LHCN-M2 (cell line): ENCODE results near the gene TCF7L2. TPM values are rescaled to one million over a fixed set of nuclear protein-coding genes. Genes with fewer than 3 reads are reported as not detected.
"Not testable (repeated sequence)": the region's sequence is repeated elsewhere in the genome, so short reads cannot be mapped to it uniquely, and the experiment has no call there.

Experiments
- DNase-seq: peaks from one replicate; pipeline ENCODE4 v3.0.0-alpha.2; 2012; ENCODE audit warnings: low read depth
- total RNA-seq: library from RNA; depleted of rRNA; stranded (reverse); fragments of >200 nt; gene quantifications from 2 replicates; pipeline ENCODE4 v1.2.3, GENCODE V29; 2014

Gene TCF7L2
- total RNA-seq, 1 experiment from 2014 or later, result 3.4 TPM

DNA sequence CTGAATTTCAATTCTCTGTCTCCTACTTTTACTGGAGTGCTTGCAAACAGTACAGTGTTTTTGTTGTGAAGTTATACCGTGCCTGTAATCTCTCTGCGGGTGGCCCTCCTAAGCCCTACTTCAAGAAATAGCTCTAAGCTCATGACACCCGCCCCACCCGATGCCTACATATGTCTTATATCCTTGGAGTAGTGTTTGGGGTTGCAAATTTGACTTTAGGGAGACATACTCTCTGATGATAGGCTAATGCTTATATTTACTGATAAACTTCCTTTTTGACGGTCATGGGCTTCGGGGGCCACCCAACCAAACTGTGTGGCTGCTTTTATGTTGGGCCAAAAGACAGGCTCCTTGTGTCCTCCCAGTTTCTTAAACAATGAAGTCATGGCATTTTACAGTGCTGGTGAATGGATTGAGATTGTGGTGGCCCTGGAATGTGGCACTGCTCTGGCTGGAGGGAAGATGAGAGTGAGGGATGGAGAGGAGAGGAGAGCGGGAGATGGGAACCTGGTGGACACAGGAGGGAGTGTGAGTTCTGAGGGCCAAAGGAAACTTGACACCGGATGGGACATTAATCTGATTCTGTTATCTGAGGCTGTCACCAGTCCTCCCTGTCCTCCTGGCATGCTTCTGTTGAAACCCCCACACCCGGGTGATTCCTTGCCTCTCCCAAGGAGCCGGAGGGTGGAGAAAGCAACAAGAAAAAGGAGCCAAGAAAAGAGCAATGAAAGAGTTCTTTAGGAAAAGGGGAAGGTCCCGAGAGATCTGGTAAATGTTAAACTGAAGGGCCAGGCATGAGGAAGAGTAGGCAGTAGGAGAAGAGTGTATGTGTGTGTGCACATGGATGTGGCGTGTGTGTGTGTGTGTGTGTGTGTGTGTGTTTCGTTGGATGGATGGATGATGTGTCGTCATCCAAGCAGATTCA, 113.3 kb downstream of the TCF7L2 start:
- DNase-seq, result no peak

GRCh38 chr10:113064039-113064438, 114.0 kb downstream of the TCF7L2 start:
- no peak for DNase-seq

GRCh38 chr10:113066120-113066519, 116.1 kb downstream of the TCF7L2 start:
- not testable (repeated sequence) for DNase-seq

DNA sequence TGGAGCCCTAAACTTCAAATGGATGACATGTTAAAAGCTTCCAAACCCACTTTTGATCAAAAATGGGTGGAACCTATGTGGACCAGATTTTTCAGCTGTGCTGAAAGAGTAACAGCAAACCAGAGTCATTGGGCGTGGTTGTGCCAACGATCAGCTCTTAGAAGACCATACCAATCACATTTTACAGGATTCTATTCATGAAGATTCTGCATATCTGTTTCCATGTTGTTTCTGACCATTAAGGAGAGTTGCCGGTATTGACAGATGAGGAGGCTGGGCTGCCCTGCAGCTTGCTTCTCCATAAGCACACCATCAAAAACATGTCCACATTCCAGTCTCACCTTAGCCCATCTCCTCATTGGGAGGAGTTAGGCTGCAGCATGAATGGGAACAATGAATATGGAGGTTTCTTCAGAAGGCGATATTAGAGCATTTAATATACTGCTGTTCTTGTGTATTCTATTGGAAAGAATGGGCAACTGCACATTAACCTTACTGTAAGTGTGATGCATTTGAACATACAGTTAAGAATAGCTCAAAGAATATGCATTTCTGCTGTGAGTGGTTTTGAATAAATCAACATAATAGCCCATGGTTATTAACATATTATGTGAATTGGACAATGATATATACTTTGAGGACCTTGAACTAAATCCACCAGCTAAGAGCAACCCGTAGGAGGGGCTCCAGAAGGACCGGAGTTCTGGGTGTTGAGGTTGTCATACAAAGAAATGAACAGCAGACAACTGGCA, 116.7 kb downstream of the TCF7L2 start:
- DNase-seq, result no peak

DNA sequence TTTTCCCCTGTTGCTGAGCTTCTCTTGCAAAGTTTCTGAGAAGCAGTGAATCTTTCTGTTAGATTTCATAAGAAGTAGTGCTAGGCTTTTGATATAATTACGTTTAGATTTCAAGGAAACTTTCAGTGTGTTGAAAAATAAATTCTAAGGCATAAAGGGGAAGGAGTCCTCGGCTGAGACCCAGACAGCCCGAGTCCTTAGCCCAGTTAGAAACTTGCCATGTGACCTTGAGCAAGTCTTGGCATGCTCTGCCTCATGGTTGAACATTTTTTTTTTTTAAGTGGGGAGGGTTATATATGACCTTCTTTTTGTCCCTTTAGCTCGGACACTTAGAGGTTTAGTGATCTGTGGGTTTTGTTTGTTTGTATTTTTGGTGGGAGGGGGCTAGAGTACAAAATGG, 117.5 kb downstream of the TCF7L2 start:
- no peak for DNase-seq

DNA sequence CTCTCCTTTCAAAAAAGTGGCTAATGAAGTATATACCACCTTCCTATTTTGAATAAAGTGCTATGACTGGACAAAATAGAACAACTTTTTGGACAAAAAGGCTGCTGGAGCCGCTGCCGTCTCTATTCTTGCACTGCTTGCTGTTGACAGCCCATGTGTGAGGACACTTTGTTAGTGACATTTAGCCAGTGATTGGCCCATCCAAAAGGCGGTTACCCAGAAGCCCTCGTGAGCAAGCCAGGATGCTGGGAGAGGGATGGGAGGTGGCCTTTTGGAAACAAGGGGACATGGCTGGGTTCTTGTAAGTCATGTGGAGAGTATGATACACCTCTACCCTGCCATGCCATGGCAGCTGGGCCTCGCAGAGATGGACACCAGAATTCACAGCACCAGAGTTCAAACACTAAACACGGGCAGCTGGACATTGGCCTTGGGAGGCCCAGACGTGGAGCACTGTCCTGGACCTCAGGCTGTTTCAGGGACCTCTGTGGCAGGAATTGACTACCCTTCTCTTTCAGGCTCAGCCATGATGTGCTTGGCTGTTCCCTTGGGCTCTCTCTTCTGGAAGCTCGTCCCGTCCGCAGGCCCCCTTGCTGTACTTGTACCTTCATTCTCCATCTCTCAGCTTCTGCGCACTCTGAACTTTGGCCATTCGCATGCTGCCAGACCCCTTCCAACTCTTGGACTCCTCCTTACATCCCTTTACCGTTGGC, 118.3 kb downstream of the TCF7L2 start:
- no peak for DNase-seq

GRCh38 chr10:113069595-113069994, 119.5 kb downstream of the TCF7L2 start:
- no peak for DNase-seq

DNA sequence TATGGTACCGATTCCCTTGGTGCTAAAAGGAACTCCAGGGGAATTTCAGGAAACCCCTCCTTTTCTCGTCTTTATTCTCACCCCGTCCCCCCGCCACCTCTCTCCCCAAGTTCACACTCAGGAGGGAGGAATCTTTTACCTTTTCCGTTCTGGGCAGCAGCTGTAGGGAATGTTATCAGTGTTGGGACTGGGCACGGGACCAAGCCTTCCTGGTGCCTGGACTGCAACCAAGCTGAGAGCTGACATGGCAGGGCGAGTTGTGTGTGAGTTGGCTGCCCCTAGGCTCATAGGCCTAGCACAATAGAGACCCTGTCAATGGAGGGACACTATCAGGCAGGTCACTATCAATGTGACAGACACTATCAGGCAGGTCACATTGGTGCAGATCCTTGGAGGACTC, 121.4 kb downstream of the TCF7L2 start:
- DNase-seq, result no peak

DNA sequence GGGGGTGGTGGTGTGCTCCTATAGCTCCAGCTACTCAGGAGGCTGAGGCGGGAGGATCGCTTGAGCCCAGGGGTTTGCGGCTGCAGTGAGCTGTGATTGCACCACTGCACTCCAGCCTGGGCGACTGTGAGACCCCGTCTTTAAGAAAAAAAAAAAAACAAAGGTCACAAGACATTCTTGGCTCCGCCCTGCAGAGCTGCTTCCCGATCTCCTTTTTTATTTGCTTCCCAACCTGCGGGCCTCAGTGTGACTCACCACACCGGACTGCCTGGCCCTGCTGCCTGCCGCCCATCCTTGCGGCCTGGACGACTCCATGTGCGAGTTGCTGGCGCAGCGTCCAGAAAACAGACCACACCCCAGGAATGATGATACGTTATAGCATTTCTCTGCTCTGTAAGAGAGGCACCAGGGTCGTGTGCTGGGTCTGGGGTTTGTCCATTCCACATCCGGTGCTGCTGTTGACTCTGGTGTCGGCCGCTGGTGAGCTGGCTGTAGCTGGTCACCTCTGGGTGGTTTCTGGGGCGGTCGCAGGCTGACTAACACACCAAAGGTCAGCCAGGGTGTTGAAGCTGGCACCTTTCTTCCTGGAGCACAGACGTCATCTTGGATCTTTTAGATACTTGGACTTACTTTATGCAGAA, 123.6 kb downstream of the TCF7L2 start:
- peak; percentile 96 for DNase-seq

GRCh38 chr10:113076949-113077348, 126.9 kb downstream of the TCF7L2 start:
- DNase-seq, result no peak

DNA sequence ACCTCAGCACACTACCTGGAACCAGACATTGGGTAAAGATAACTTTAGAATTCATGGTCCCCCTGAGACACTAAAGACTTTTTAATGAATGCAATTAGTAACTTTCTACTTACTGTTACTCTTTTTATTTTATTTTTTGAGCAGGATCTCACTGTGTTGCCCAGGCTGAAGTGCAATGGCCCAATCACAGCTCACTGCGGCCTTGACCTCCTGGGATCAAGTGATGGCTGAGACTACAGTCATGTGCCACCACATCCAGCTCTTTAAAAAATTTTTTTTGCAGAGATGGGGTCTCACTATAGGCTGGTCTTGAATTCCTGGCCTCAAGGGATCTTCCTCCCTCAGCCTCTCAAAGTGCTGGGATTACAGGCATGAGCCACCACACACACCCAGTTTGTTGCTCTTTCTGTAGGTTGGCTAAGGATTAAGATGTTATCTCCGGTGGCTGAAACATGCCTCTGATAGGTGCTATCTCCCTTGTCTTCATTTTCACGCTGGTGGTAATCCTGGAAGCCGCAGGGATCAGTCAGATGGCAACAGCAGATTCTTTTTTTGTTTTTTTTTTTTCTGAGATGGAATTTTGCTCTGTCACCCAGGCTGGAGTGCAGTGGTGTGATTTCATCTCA, 128.3 kb downstream of the TCF7L2 start:
- no peak for DNase-seq

- no peak for DNase-seq
These were observed 130.2 kb downstream of the TCF7L2 start for GRCh38 chr10:113080061-113080924.

DNA sequence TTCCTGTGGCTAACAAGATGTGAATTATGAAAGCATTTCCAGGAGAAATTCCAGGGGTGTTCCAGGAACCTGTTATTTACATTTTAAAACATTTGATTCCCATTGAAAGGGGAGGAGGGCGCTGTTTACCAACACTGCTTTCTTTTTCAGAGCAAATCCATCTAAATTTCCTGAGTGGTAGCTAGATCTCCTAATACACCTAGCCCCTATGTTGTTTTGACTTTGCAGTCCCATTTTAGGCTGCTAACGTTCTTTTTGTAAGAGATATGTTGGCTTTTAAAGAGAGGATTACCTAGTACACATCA, 130.8 kb downstream of the TCF7L2 start:
- DNase-seq, result no peak

- no peak for DNase-seq
These were observed 134.0 kb downstream of the TCF7L2 start for GRCh38 chr10:113084031-113084430.

GRCh38 chr10:113085776-113086175, 135.7 kb downstream of the TCF7L2 start:
- no peak for DNase-seq

DNA sequence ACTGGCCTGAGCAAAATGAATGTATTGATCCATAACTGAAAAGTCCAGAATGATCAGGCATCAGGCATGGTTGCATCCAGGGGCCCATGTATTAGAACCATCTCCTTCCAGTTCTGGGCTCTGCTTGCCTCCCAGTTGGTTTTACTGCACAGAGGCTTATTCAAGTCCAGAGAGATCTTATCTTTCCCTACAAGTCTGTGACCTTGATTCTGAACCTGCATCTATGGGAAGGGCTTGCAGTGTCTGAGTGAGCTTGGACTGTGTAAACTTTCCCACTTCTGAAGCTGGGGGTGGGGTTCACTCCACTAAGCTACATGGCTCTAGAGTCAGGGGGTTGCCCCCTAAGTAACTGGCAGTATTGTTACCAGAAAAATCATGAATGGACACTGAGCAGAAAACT, 136.2 kb downstream of the TCF7L2 start:
- no peak for DNase-seq

DNA sequence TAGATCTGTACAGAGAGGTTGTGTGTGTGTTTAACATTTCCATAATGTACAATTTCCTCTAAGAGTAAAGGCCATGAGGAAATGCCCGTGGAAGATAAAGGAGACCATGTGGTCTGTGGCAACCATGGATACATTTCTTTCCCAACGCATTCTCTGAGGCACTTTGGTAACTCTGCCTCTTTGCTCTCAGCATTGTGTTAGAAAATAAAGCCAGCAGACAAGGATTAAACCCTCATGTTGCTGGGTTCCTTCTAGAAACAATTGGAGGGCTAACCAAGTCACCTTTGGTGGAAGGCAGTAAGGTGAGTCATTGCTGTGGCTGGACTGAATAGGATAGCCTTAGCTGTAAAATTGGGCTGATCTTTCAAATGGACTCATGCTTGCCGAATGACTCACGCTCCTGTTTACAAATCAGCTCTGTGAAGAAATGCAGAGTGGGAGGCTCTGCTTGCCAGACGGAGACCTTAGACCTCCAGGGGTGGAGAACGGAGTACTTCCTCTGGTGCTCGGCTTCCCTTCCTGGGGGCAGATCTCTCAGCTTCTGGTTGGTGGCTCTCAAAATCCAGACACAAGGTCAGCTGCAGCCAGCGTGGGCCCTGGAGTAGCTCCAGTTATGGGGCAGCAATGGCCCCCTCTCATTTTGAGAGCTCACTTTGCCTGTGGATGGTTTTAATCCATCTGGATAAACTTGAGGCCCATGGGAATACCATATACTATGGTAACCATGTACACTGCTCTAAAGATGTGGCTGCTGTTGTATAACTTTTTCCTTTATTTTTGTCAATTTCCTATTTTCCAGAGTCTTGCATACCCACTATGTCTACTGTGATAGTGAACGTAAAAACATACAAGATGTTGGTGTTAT, 137.3 kb downstream of the TCF7L2 start:
- peak; percentile 96 for DNase-seq

DNA sequence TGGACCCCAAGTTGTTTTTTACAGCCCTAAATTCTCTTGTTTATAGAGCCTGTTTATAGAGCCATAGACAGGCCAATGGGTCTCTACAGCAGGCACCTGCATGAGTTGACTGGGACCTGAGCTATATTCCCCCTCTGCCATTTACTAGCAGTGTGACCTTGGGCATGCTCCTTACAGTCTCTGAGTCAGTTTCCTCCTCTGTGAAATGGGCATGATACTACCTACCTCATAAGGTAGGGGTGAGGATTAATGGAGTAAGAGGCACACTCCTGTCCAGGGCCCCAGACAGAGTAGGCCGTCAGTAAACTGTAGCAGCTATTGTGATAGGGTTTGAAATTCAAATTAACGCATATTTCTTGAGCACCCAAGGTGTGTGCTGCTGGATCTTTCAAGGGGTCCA, 138.1 kb downstream of the TCF7L2 start:
- no peak for DNase-seq

DNA sequence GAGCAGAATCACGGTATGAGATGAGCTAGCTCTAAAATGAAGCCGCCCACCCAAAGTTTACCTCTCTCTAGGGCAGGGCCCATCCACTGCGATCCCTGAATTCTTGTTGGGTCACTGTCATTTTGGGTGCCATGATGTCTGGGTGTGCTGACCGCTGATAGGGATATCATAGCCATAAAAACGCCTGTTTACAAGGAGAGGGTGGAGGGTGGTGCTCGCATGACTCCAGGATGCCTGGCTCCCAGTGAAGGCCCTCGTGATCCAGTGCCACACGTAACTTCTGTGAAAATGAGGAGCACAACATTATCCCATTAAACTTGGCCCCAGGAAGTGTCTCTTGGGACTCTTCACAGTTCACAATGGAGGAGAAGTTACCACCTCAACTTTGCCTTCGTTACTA, 139.5 kb downstream of the TCF7L2 start:
- no peak for DNase-seq
